ENCODE measurements around the gene PRCP. TPM values are rescaled to one million over a fixed set of nuclear protein-coding genes. Genes with fewer than 3 reads are reported as not detected.

The PRCP gene
- polyA plus RNA-seq, 3 donors: 224 to 275 (median 264) TPM

DNA sequence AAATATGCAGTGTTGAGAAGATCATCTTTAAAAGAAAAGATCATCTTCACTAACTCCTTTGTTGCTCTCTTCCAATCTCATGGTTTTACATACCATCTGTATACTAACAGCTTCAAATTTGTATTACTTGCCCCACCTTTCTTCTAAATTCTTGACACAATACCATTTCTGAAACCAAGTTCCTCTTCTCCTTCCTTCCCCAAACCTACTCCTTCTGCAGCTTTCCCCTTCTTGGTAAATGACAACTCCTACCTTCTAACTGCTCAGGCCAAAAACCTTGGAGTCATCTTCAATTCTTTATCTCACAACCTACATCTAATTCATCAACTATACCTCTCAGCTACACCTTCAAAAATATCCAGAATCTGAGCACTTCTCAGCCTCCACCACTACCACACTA is 9.3 kb downstream of the PRCP start:
- no peak for DNase-seq (ENCODE audit: extremely low read depth in 1 of 11, low read depth in 9 of 11, low spot score in 4 of 11)

DNA sequence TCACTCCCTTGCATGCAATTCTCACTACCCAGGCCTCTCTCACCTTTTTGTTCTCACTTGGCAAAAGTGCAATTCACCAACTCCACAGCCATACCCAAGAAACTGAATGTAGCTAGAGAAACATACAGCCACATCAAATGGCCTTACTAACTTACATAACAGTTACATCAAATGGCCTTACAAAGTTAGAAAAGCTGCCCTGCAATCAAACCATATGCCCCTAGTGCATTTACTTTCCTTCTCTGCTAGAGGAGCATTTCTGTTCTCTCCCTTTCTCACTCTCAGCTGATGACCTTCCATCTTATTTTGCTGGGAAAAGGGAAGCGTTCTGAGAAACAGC is 10.3 kb downstream of the PRCP start:
- no peak for DNase-seq (ENCODE audit: extremely low read depth in 1 of 11, low read depth in 9 of 11, low spot score in 4 of 11)

DNA sequence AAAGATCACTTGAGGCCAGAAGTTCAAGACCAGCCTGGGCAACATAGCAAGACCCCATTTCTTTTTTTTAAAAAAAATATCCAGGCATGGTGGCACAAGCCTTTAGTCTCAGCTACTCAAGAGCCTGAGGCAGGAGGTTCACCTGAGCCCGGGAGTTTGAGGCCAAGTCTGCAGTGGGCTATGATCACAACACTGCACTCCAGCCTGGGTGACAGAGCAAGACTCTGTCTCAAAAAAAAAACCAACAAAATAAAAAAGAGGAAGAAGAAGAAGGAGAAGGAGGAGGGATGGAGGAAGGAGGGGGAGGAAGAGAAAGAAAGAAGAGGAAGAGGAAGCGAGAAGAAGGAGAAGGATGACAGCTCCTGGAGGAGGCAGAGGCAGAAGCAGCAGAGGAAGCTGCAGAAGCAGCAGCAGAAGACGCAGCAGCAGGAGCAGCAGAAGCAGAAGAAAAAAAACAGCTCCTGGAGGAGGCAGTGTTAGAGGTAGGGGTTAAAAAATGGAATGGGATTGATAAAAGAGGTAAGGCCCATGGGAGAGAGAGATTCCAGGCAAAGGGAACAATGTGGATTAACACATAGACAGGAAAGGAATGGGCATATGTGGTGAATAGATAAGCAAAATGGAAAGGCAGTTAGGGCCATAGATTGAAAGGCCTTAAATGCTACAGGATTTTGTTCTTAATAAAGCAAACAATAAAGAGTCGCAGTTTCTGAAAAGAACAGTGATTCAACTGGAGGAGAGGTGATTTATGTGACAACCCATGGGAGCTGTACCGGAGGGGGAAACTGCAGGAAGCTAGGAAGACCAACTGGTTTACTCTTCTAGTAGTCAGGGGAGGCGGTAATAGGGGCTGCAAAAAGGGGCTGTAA is 10.9 kb downstream of the PRCP start:
- DNase-seq (ENCODE audit: extremely low read depth in 1 of 11, low read depth in 9 of 11, low spot score in 4 of 11): peak in 1 of 11 donors; percentile 41

DNA sequence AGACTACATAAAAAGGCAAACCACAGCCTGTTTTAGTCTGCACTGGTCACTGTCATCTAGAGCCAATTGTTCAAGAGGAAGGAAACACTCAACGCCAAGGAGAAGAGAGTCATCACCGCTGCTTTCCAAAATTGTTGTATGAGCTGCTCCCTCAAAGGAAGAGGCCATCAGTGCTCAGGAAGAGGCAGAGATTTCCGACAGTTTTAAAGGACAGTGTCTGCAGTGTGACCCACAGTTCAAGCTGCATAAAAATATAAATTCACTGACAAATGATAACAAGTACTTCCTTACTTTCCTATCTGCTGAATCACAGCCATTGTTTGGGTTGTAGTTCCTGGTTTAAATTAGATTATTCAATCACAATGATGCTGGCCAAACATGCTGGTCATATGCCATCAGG is 16.4 kb downstream of the PRCP start:
- no peak for DNase-seq (ENCODE audit: extremely low read depth in 1 of 11, low read depth in 9 of 11, low spot score in 4 of 11)

DNA sequence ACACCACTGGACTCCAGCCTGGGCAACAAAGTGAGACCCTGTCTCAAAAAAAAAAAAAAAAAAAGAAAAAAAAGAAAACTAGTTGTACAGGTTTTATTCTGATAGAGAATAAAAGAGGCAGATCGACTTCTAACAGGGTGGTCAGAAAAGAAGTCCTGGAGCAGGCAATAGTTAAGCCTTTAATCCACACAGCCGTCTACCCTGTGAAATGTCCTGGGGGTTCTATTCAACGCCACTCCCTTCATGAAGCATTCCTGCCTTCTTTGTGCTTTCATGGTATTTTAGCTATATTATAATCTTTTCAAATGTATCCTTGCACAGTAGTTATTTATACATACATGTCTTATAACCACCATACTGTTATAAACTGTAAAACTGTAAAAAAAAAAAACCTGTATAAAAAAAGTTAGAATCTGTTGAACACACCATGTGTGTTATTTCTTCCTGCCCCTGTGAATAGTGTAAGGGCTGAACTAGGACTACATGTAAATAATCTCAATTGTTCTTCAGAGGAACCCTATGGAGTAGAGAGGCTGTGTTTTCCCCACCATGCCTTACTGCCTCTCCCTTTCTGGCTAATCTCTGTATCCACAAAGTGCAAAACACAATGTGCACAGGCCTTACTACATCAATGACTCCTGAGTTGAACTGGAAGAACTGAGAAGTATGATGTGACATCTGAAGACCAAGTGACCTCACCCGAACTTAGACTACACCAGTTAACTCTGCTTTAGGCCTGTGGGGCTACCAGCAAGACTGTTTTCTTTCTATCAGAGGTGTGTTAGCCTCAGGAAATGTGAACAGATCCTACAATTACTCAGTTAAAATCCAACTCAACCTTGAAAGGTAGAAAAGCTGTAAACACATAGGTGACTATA is 25.3 kb downstream of the PRCP start:
- no peak for DNase-seq (ENCODE audit: extremely low read depth in 1 of 11, low read depth in 9 of 11, low spot score in 4 of 11)

- no peak for DNase-seq (ENCODE audit: extremely low read depth in 1 of 11, low read depth in 9 of 11, low spot score in 4 of 11)
Observed at GRCh38 chr11:82873919-82874333, 26.3 kb downstream of the PRCP start.

GRCh38 chr11:82872377-82873150 is 27.7 kb downstream of the PRCP start:
- no peak for DNase-seq (ENCODE audit: extremely low read depth in 1 of 11, low read depth in 9 of 11, low spot score in 4 of 11)

DNA sequence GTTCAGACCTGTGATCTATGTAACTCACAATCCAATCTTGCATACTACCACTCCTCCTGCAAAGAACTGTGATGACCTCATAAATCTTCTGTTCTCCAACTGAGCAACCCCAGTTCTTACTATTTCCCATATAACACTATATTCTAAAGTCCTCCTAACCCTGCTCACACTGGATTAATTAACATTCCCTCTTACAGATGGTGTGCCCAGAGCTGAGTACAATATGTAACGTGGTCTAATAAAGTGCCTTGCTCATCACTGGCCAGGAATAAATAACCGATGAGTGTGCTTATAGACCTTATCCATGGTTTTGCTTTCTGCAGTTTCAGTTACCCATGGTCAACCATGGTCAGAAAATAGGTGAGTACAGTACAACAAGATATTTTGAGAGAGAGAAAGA is 28.6 kb downstream of the PRCP start:
- DNase-seq (ENCODE audit: extremely low read depth in 1 of 11, low read depth in 9 of 11, low spot score in 4 of 11): no peak

DNA sequence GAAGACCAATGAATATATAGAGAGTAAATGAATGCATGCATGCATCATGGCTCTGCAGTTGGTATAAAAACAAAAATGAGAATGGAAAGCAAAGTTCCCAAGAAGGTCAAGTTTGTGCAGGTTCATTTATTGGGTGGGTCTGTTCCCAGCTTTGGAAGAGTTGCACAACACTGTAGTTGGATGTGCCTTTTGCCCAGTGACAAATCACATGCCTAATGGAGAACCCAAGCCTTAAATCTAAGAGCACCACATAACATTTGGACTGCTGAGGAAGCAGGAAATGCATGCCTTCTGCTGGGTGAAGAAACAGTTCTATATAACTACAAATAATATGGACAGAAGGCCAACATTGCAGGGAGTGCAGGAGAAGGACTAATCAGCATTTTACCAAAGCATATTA is 30.6 kb downstream of the PRCP start:
- no peak for DNase-seq (ENCODE audit: extremely low read depth in 1 of 11, low read depth in 9 of 11, low spot score in 4 of 11)

DNA sequence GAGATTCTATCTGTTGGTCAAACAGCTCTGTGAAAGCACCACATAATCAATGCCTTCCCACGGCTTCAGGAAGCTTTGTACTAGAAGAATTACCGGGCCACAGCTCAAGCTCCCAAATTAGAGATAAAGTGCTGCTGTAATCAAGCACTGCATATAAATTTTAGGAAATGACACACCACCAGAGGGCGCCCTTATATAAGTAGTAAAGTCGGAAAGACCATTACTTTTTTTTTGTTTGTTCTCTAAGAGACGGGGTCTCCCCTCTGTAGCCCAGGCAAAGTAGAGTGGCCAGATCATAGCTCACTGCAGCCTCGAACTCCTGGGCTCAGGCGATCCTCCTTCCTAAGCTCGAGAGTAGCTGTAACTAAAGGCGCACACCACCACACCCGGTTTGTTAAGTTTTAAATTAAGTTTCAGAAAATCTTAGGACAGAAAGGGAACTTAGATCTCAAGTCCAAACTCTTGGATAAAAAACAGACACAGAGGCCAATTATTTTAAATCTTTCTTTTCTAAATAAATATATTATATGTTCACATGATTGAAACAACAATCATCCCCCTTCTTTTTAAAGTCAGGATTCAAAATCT is 32.6 kb downstream of the PRCP start:
- DNase-seq (ENCODE audit: extremely low read depth in 1 of 11, low read depth in 9 of 11, low spot score in 4 of 11): peak; percentile 57 to 82 (median 75)

- no peak for DNase-seq (ENCODE audit: extremely low read depth in 1 of 11, low read depth in 9 of 11, low spot score in 4 of 11)
Observed at GRCh38 chr11:82865841-82866240, 34.4 kb downstream of the PRCP start.

DNA sequence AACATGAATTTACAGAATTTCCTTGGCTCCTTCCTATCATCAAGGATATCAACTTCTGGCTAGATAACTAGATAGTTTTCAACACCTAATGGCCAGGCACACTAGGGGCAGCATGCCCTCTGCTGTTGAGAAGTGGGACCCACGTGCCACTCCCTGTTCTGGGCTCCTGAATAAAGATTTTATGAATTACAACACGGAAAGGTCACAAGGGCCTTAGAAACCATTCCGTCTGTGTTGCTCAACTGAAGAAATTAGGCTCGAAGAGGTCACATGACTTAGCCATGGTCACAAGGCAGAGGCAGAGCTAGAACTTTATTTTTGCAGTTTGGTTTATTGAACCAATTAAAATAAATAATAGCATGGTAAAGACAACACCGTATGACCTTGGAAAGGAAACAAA is 36.0 kb downstream of the PRCP start:
- peak in 5 of 11 donors; percentile 20 to 47 (median 25) for DNase-seq (ENCODE audit: extremely low read depth in 1 of 11, low read depth in 9 of 11, low spot score in 4 of 11)

DNA sequence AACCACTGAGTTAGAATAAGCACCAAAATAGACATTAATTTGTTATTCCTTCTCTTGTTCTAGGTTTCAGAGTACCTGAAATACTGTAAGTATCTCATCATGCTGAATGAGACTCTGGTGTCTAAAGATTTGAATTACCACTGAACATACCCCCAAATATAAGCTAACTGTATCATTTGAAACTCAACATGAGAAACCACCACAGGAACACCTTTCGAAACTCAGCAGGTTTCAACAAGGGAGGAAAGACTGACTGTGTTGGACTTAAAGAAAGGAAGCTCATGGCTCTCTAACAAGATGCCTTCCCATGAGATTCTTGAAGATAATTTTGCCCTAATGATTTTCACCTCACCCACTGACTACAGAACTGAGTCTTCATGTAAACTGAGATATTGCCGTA is 37.0 kb downstream of the PRCP start:
- no peak for DNase-seq (ENCODE audit: extremely low read depth in 1 of 11, low read depth in 9 of 11, low spot score in 4 of 11)

- no peak for DNase-seq (ENCODE audit: extremely low read depth in 1 of 11, low read depth in 9 of 11, low spot score in 4 of 11)
Observed at GRCh38 chr11:82862379-82862778, 37.9 kb downstream of the PRCP start.

DNA sequence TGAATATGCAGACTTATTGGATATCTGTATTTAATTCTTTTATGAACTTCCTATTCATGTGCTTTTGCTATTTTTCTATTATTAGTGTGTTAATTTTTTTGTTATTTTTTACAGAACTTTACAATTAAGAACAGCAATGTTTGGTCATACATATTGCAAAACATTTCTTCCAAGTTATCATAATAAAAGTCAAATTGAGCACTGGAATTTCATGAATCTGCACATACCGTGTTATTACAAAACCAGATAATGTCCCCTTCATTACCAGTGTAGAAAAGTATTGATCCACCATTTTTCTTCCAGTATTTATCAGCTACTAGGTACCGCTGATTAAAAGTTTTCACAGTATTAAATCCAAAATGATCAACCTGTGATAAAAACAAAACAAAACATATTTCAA is 40.5 kb downstream of the PRCP start:
- no peak for DNase-seq (ENCODE audit: extremely low read depth in 1 of 11, low read depth in 9 of 11, low spot score in 4 of 11)

- no peak for DNase-seq (ENCODE audit: extremely low read depth in 1 of 11, low read depth in 9 of 11, low spot score in 4 of 11)
Observed at GRCh38 chr11:82858556-82859091, 41.6 kb downstream of the PRCP start.

DNA sequence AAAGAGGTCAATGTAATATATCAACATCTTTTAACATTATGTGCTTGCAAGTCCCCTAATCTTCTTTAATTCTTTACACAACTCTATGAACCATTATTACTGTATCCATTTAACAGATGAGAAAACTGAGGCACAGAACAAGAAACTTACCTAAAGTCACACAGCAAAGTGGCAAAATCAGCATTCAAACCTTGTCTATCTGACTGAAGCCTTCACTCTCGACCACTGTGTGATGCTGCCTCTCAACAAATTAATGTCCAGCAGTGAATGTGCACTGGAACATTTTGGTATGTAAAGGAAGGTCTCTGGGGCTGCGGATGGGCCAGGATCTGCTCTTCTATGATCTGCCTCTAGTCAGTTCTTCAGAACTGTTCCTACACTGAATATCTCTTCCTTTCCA is 42.1 kb downstream of the PRCP start:
- no peak for DNase-seq (ENCODE audit: extremely low read depth in 1 of 11, low read depth in 9 of 11, low spot score in 4 of 11)

GRCh38 chr11:82857145-82857544 is 43.1 kb downstream of the PRCP start:
- no peak for DNase-seq (ENCODE audit: extremely low read depth in 1 of 11, low read depth in 9 of 11, low spot score in 4 of 11)

- no peak for DNase-seq (ENCODE audit: extremely low read depth in 1 of 11, low read depth in 9 of 11, low spot score in 4 of 11)
Observed at GRCh38 chr11:82855616-82856015, 44.6 kb downstream of the PRCP start.

Measured in renal cortex interstitium (tissue), 11 donors.